Endodermal cell (in vitro differentiated cells): Measurements from ENCODE around the gene FAM163A. TPM values are rescaled to one million over a fixed set of nuclear protein-coding genes. Genes with fewer than 3 reads are reported as not detected.

ENCODE experiments used
- DNase-seq: peaks from one replicate; pipeline ENCODE4 v3.0.0-alpha.2; 2017
- H3K27ac ChIP-seq: 2 replicates; pipeline ENCODE4 v1.5.1; 2013; ENCODE audit warnings: mild to moderate bottlenecking, low read depth, low read length, moderate library complexity
- H3K27me3 ChIP-seq: 2 replicates; pipeline ENCODE4 v1.6.1; 2013; ENCODE audit warnings: mild to moderate bottlenecking, low read length, moderate library complexity; ENCODE audit not compliant: insufficient read depth, control insufficient read depth, poor library complexity, severe bottlenecking
- H3K36me3 ChIP-seq: 2 replicates; pipeline ENCODE4 v1.7.0; 2013; ENCODE audit warnings: mild to moderate bottlenecking, low read length, moderate library complexity; ENCODE audit not compliant: control insufficient read depth, insufficient read depth
- H3K4me1 ChIP-seq: one replicate; pipeline ENCODE4 v1.7.0; 2013; ENCODE audit warnings: low read length; ENCODE audit not compliant: control insufficient read depth, insufficient read depth
- H3K4me3 ChIP-seq: 2 replicates; pipeline ENCODE4 v1.5.1; 2013; ENCODE audit warnings: mild to moderate bottlenecking, low read length, moderate library complexity
- H3K9ac ChIP-seq: 2 replicates; pipeline ENCODE4 v1.6.1; 2013; ENCODE audit warnings: mild to moderate bottlenecking, low read length, moderate library complexity; ENCODE audit not compliant: poor library complexity, severe bottlenecking; ENCODE audit errors: extremely low read depth
- H3K9me3 ChIP-seq: 2 replicates; pipeline ENCODE4 v1.6.1; 2013; ENCODE audit warnings: mild to moderate bottlenecking, low read length, moderate library complexity; ENCODE audit not compliant: control insufficient read depth
- H3K27ac Mint-ChIP-seq: 2 replicates; pipeline ENCODE4 v1.8.0; 2020; ENCODE audit warnings: mixed read lengths
- H3K27me3 Mint-ChIP-seq: 2 replicates; pipeline ENCODE4 v1.8.0; 2021; ENCODE audit warnings: mild to moderate bottlenecking, mixed read lengths; ENCODE audit not compliant: insufficient read depth
- H3K36me3 Mint-ChIP-seq: 2 replicates; pipeline ENCODE4 v1.8.0; 2020; ENCODE audit warnings: low read depth, mixed read lengths
- H3K4me1 Mint-ChIP-seq: 2 replicates; pipeline ENCODE4 v1.8.0; 2020; ENCODE audit warnings: mixed read lengths
- H3K4me3 Mint-ChIP-seq: 2 replicates; pipeline ENCODE4 v1.8.0; 2020; ENCODE audit warnings: mild to moderate bottlenecking, moderate library complexity, mixed read lengths
- H3K9me3 Mint-ChIP-seq: 2 replicates; pipeline ENCODE4 v1.8.0; 2020; ENCODE audit warnings: mild to moderate bottlenecking, mixed read lengths
- WGBS, 2 experiments: methylation state at CpG; one replicate each; pipeline versions ENCODE4 v1.1.5 to v1.1.7; 2013; ENCODE audit warnings: missing lambda C conversion rate in 2 of 2, mixed read lengths in 1 of 2; ENCODE audit not compliant: insufficient coverage in 1 of 2, insufficient read length in 1 of 2; 5-methylcytosine and 5-hydroxymethylcytosine counted together
- total RNA-seq, 2 donors: library from RNA; stranded (reverse); fragmentation: NEBNext Ultra II Directional in 1 of 2; extraction: Animal tissue kit (Norgen Biotek cat#: 25700) in 1 of 2; gene quantifications; 2 replicates in 1 of 2; 3 replicates in 1 of 2; pipeline ENCODE4 v1.2.1, GENCODE V29; 2021
- TF ChIP-seq, protein P1 (sequence below): fragments of 200-600 bp; sonication (generic); conservative IDR thresholded peaks from 2 replicates; pipeline ENCODE4 v1.5.0; 2021; ENCODE audit warnings: antibody characterized with exemption, mild to moderate bottlenecking

FAM163A gene
- total RNA-seq, 2 donors from 2014 or later = not detected

- H3K9ac ChIP-seq = no peak overlapping the region
- Mint-ChIP-seq H3K27me3 (no peaks in the 10 kb centered on the region), H3K9me3 (peaks cover 15% of the 10 kb centered on the region), H3K27ac (no peak overlapping the region), H3K4me3 (no peak overlapping the region), H3K4me1 (peaks cover 2% of the 10 kb centered on the region), H3K36me3 (no peaks in the 10 kb centered on the region)
- H3K4me1 ChIP-seq = peaks cover 8% of the 10 kb centered on the region
- H3K9me3 ChIP-seq = peaks cover 15% of the 10 kb centered on the region
- no peak overlapping the region for H3K27ac ChIP-seq
- TF ChIP-seq, protein P1, sequence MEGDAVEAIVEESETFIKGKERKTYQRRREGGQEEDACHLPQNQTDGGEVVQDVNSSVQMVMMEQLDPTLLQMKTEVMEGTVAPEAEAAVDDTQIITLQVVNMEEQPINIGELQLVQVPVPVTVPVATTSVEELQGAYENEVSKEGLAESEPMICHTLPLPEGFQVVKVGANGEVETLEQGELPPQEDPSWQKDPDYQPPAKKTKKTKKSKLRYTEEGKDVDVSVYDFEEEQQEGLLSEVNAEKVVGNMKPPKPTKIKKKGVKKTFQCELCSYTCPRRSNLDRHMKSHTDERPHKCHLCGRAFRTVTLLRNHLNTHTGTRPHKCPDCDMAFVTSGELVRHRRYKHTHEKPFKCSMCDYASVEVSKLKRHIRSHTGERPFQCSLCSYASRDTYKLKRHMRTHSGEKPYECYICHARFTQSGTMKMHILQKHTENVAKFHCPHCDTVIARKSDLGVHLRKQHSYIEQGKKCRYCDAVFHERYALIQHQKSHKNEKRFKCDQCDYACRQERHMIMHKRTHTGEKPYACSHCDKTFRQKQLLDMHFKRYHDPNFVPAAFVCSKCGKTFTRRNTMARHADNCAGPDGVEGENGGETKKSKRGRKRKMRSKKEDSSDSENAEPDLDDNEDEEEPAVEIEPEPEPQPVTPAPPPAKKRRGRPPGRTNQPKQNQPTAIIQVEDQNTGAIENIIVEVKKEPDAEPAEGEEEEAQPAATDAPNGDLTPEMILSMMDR = no peak
- DNase-seq = no peak
- H3K4me3 ChIP-seq = no peak overlapping the region
- 90 to 100% methylated on average over 4 to 5 of the region's 5 CpGs for WGBS, 2 experiments
- no peaks in the 10 kb centered on the region for H3K36me3 ChIP-seq
- no peaks in the 10 kb centered on the region for H3K27me3 ChIP-seq
These were observed 33.2 kb upstream of the FAM163A start for GRCh38 chr1:179709841-179710329.

- Mint-ChIP-seq H3K4me1 (no peaks in the 10 kb centered on the region), H3K36me3 (no peaks in the 10 kb centered on the region), H3K9me3 (peaks cover 38% of the 10 kb centered on the region), H3K4me3 (no peak overlapping the region), H3K27me3 (no peaks in the 10 kb centered on the region), H3K27ac (no peak overlapping the region)
- H3K4me1 ChIP-seq = no peaks in the 10 kb centered on the region
- 90 to 100% methylated on average over 1 of the region's 1 CpG for WGBS, 2 experiments
- no peak overlapping the region for H3K27ac ChIP-seq
- no peak overlapping the region for H3K9ac ChIP-seq
- H3K4me3 ChIP-seq = no peak overlapping the region
- TF ChIP-seq, protein P1 = no peak
- H3K36me3 ChIP-seq = no peaks in the 10 kb centered on the region
- DNase-seq = no peak
- H3K9me3 ChIP-seq = peaks cover 33% of the 10 kb centered on the region
- H3K27me3 ChIP-seq = no peaks in the 10 kb centered on the region
These were observed 28.9 kb upstream of the FAM163A start for GRCh38 chr1:179714159-179714558.

- Histone ChIP-seq H3K36me3 (no peaks in the 10 kb centered on the region), H3K4me1 (no peaks in the 10 kb centered on the region), H3K9ac (no peak overlapping the region), H3K27ac (no peak overlapping the region), H3K4me3 (no peak overlapping the region), H3K9me3 (peaks cover 33% of the 10 kb centered on the region), H3K27me3 (no peaks in the 10 kb centered on the region)
- Mint-ChIP-seq H3K4me1 (no peaks in the 10 kb centered on the region), H3K36me3 (no peaks in the 10 kb centered on the region), H3K4me3 (no peak overlapping the region), H3K27me3 (peaks cover 3% of the 10 kb centered on the region), H3K9me3 (peaks cover 38% of the 10 kb centered on the region), H3K27ac (no peak overlapping the region)
- TF ChIP-seq, protein P1 = no peak
- DNase-seq = no peak
These were observed 28.5 kb upstream of the FAM163A start for GRCh38 chr1:179714623-179715022.
